ENCODE data around the gene FMN2.

- no peak for TF ChIP-seq CTCF (IDR thresholded peaks at IDR 0.05)
- TF ChIP-seq POLR2A (IDR thresholded peaks at IDR 0.05): no peak
- no peak for TF ChIP-seq POLR2AphosphoS5 (IDR thresholded peaks at IDR 0.05)
- no peak for TF ChIP-seq EP300 (IDR thresholded peaks at IDR 0.05)
Observed at GRCh38 chr1:240395336-240395735, 303.7 kb downstream of the FMN2 start.
